ENCODE data around the gene CTIF.
"Not testable (repeated sequence)": the region's sequence is repeated elsewhere in the genome, so short reads cannot be mapped to it uniquely, and the experiment has no call there.

Gene CTIF

DNA sequence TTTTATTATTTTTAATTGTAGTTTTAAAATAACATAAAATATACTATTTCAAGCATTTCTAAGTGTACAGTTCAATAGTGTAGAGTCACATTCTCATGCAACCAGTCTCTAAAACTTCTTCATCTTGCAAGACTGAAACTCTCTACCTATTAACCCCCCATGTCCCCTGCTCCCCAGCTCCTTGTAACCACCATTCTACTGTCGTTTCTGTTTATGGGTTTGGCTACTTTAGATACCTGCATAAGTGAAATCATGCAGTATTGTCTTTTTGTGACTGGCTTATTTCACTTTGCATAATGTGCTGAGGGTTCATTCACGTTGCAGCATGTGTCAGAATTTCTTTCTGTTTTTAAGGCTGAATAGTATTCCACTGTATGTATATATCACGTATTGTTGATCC, 272.6 kb downstream of the CTIF start:
- TF ChIP-seq CTCF (IDR thresholded peaks at IDR 0.05; ENCODE audit: control insufficient read depth, extremely low read depth, insufficient read depth), result no peak
- DNase-seq (ENCODE audit: low read depth), result no peak

DNA sequence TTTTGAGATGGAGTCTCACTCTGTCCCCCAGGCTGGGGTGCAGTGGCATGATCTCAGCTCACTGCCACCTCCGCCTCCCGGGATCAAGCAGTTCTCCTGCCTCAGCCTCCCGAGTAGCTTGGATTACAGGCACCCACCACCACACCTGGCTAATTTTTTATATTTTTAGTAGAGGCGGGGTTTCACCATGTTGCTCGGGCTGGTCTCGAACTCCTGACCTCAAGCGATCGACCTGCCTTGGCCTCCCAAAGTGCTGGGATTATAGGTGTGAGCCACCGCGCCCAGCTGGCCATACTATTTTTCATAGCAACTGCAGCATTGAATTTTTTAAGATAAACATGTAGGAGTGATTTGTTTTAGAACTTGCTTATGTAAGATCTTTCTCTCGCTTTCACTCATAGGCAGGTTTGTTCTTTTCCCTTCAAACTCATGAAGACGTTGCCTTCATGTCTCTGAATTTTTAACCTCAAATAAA, 273.2 kb downstream of the CTIF start:
- H3K4me3 ChIP-seq (ENCODE audit: low read depth, low read length); DNase-seq (ENCODE audit: low read depth): not testable (repeated sequence)

More for the DNA sequence above, 272.6 kb downstream of the CTIF start:
- no peak overlapping the region for H3K4me3 ChIP-seq (ENCODE audit: low read depth, low read length)

DNA sequence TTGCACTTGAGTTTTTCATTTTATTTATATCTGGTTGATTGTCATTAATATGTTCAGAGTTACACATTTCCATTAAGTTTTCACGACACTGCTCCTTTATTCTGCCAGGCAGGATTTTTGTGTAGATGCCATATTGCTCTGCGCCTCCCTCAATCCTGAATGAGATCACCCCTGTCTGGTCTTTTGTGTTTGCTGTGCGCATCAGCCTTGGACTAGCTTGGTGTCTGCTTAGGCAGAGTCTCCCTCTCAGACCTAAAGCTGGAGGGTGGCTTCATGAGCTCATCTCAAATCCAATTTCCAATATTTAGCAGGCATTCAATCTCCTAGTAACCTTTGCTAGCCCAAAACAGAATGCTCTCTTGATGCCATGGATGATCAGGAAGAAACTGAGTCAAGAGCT, 274.5 kb downstream of the CTIF start:
- DNase-seq (ENCODE audit: low read depth), result no peak
- no peak overlapping the region for H3K4me3 ChIP-seq (ENCODE audit: low read depth, low read length)
- no peak for TF ChIP-seq CTCF (IDR thresholded peaks at IDR 0.05; ENCODE audit: control insufficient read depth, extremely low read depth, insufficient read depth)

DNA sequence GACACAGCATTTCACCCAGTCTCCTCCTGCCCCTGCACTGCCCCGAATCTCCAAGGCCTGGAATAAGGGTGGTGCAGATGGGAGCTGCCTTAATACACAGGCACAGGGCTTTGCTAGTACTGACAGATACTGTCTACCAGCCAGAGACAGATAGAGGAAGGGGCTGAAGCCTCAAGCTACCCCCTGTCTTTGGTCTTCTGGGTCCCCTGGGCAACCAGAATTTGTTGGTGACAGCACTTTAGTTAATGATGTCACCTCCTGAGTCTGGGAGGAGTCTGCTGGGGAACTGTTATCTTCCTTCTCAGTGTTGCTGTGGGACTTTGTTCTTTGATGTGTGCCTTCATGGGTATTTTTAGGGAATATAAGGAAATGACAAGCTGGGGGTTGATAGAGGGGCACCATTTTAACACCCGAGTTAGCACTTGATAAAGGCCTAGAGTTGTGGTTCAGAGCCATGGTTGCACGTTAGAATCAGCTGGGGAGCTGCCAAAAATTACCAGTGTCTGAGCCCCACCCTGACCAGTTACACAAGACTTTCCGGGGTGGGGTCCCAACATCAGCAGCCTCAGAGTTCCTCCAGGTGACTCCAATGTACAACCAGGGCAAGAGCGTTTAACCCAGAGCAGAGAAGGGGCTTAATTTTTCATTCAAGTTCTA, 275.1 kb downstream of the CTIF start:
- no peak overlapping the region for H3K4me3 ChIP-seq (ENCODE audit: low read depth, low read length)
- no peak for DNase-seq (ENCODE audit: low read depth)
- TF ChIP-seq CTCF (IDR thresholded peaks at IDR 0.05; ENCODE audit: control insufficient read depth, extremely low read depth, insufficient read depth), result no peak

DNA sequence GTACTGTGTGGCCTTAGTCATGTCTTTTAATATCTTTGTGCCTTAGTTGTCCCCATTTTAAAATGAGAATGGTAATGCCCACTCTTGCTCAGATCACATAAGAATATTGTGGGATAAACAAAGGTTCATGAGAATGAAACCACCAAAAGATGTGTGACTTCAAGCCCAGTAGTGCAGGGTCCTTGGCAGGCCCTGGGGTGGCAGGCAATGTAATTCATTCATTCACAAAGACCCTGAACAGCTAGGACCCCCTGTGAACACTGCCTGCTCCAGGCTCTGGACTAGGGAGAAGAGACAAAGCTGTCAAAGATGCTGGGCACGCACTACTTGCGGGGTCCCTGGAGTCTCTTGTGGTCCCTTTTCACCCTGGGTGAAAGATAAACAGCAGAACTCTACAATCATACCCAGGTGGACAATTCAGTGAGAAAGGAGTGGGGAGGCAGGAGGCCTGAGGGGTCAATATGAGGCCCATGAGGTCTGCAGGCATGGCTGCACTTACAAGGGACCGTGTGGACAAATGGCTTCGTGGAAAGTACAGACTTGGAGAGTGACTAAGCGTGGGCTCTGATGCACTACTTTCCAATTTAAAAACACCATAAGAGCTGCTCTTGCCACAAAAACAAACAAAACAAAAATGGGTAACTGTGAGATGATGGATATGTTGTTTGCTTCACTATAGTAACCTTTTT, 275.8 kb downstream of the CTIF start:
- no peak overlapping the region for H3K4me3 ChIP-seq (ENCODE audit: low read depth, low read length)
- no peak for DNase-seq (ENCODE audit: low read depth)
- TF ChIP-seq CTCF (IDR thresholded peaks at IDR 0.05; ENCODE audit: control insufficient read depth, extremely low read depth, insufficient read depth), result no peak

GRCh38 chr18:48815179-48815515, 276.3 kb downstream of the CTIF start:
- DNase-seq (ENCODE audit: low read depth), result no peak
- TF ChIP-seq CTCF (IDR thresholded peaks at IDR 0.05; ENCODE audit: control insufficient read depth, extremely low read depth, insufficient read depth), result no peak
- H3K4me3 ChIP-seq (ENCODE audit: low read depth, low read length), result no peak overlapping the region

DNA sequence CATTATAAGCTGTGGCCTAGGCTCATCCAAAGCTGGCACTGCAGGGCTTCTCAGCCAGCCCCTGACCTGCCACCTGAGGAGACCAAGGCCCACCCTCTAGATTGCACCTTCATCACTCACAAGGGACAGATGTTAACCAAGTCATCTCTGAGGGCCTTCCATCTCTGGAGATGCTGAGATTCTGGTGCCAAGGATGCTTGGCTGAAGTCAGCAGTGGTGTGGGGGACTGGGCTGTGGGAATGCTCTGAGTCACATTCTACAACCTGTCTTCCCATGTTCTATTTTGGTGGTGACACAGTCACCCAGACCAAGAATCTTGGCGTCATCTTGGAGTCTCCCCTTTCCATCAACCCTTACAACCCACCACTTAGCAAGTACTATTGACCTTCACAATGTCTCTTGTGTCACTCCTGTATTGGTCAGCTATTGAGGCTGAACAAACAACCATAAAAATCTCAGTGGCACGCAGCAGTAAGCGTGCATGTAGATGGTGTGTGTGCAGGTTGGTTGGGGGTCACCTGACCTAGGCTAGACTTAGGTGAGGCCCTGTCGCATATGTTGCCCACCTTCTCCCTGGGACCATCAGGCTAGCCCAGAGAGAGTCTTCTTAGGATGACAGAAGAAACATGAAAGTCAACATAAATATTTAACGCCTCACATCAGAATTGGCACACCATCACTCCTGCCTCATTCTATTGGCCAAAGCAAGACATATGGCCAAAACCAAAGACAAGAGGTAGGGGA, 276.9 kb downstream of the CTIF start:
- H3K4me3 ChIP-seq (ENCODE audit: low read depth, low read length), result no peak overlapping the region
- no peak for TF ChIP-seq CTCF (IDR thresholded peaks at IDR 0.05; ENCODE audit: control insufficient read depth, extremely low read depth, insufficient read depth)

More for the DNA sequence above, 276.9 kb downstream of the CTIF start:
- no peak for DNase-seq (ENCODE audit: low read depth)
